SK-N-SH (cell line): ENCODE results near the gene ASB18. TPM values are rescaled to one million over a fixed set of nuclear protein-coding genes. Genes with fewer than 3 reads are reported as not detected.

ENCODE experiments used
- CTCF ChIA-PET: fragments of 300-600, 350-600 bp; formaldehyde crosslinking; extraction: SDS; loops from one replicate; lab custom pipeline; 2021; lab: Yijun Ruan, JAX
- POLR2A ChIA-PET: fragments of 350-600 bp; sonication (Branson Sonifier 250); formaldehyde crosslinking; extraction: SDS; loops from one replicate; lab custom pipeline; 2020; ENCODE audit warnings: antibody characterized with exemption, inconsistent platforms; lab: Yijun Ruan, JAX
- DNase-seq: peaks from one replicate; pipeline ENCODE4 v3.0.0; 2012
- H2AFZ ChIP-seq: fragments of 200-600 bp; sonication (generic); 2 replicates; pipeline ENCODE4 v1.8.1; 2016; ENCODE audit warnings: antibody characterized with exemption, mild to moderate bottlenecking, low read depth
- H3F3A ChIP-seq: fragments of 200-600 bp; sonication (generic); replicated peaks from 2 replicates; pipeline ENCODE3; 2016; ENCODE audit warnings: antibody characterized with exemption, mild to moderate bottlenecking; ENCODE audit not compliant: insufficient read depth
- H3K27ac ChIP-seq, 2 experiments: fragments of 200-500 bp in 1 of 2; fragments of 200-600 bp in 1 of 2; sonication (Bioruptor generic) in 1 of 2; sonication (generic), shearing (Covaris generic) in 1 of 2; 2 replicates each; pipeline versions ENCODE4 v1.5.1 to v1.6.1; 2014 to 2016; ENCODE audit warnings: low read depth in 2 of 2, inconsistent platforms in 1 of 2, low read length in 1 of 2, mild to moderate bottlenecking in 1 of 2, mixed read lengths in 1 of 2
- H3K27me3 ChIP-seq: fragments of 200-600 bp; sonication (generic), shearing (Covaris generic); 2 replicates; pipeline ENCODE4 v1.6.1; 2016; ENCODE audit warnings: mixed run types; ENCODE audit not compliant: insufficient read depth
- H3K36me3 ChIP-seq, 2 experiments: fragments of 200-500 bp in 1 of 2; fragments of 200-600 bp in 1 of 2; sonication (Bioruptor generic) in 1 of 2; sonication (generic) in 1 of 2; replicated peaks in 1 of 2; 2 replicates each; pipeline versions ENCODE3 to v1.5.1; 2014 to 2016; ENCODE audit warnings: low read length in 1 of 2, mild to moderate bottlenecking in 1 of 2; ENCODE audit not compliant: insufficient read depth in 2 of 2, control insufficient read depth in 1 of 2
- H3K4me1 ChIP-seq, 2 experiments: fragments of 200-500 bp in 1 of 2; fragments of 200-600 bp in 1 of 2; sonication (Bioruptor generic) in 1 of 2; sonication (generic), shearing (Covaris generic) in 1 of 2; 2 replicates each; pipeline versions ENCODE4 v1.5.1 to v1.6.1; 2014 to 2016; ENCODE audit warnings: low read depth in 1 of 2, low read length in 1 of 2, mixed run types in 1 of 2; ENCODE audit not compliant: insufficient read depth in 2 of 2, control insufficient read depth in 1 of 2
- H3K4me2 ChIP-seq: fragments of 200-600 bp; sonication (generic), shearing (Covaris generic); 2 replicates; pipeline ENCODE4 v1.6.1; 2017; ENCODE audit warnings: mixed run types
- H3K4me3 ChIP-seq, 2 experiments: fragments of 200-500 bp in 1 of 2; fragments of 200-600 bp in 1 of 2; sonication (Bioruptor generic) in 1 of 2; sonication (generic), shearing (Covaris generic) in 1 of 2; 2 replicates each; pipeline versions ENCODE4 v1.5.1 to v1.8.1; 2014 to 2016; ENCODE audit warnings: low read depth in 2 of 2, inconsistent platforms in 1 of 2, low read length in 1 of 2, mild to moderate bottlenecking in 1 of 2, mixed read lengths in 1 of 2, moderate library complexity in 1 of 2
- H3K79me2 ChIP-seq: fragments of 200-600 bp; sonication (generic); 2 replicates; pipeline ENCODE4 v1.8.1; 2017; ENCODE audit warnings: mild to moderate bottlenecking; ENCODE audit not compliant: insufficient read depth
- H3K9ac ChIP-seq: fragments of 200-600 bp; sonication (generic); 2 replicates; pipeline ENCODE4 v1.6.1; 2017; ENCODE audit warnings: mixed run types
- H3K9me2 ChIP-seq: fragments of 200-600 bp; sonication (generic); 2 replicates; pipeline ENCODE4 v1.6.1; 2017; ENCODE audit warnings: mixed run types
- H3K9me3 ChIP-seq: fragments of 200-600 bp; sonication (generic); 2 replicates; pipeline ENCODE4 v1.6.1; 2017; ENCODE audit warnings: mixed run types, mild to moderate bottlenecking, moderate library complexity
- H4K20me1 ChIP-seq: fragments of 200-600 bp; sonication (generic); 2 replicates; pipeline ENCODE4 v1.6.1; 2017; ENCODE audit warnings: mild to moderate bottlenecking, mixed run types; ENCODE audit not compliant: insufficient read depth
- FOXJ3 ChIP-seq: sonication (generic); formaldehyde crosslinking; IDR thresholded peaks from 2 replicates; pipeline ENCODE4 v1.5.1; 2020; ENCODE audit warnings: mild to moderate bottlenecking, missing genetic modification reagents
- FOXM1 ChIP-seq: IDR thresholded peaks from 2 replicates; pipeline ENCODE4 v1.4.0; 2012; ENCODE audit warnings: low read depth, mild to moderate bottlenecking
- JUND ChIP-seq: IDR thresholded peaks from 2 replicates; pipeline ENCODE4 v1.4.0; 2012
- MEF2A ChIP-seq: IDR thresholded peaks from 2 replicates; pipeline ENCODE4 v1.4.0; 2012; ENCODE audit warnings: low read depth, borderline replicate concordance
- NFIC ChIP-seq: IDR thresholded peaks from 2 replicates; pipeline ENCODE4 v1.4.0; 2012; ENCODE audit warnings: borderline replicate concordance
- POLR2AphosphoS5 ChIP-seq: IDR thresholded peaks from 2 replicates; pipeline ENCODE4 v1.6.1; 2012; ENCODE audit warnings: low read depth, low read length
- RCOR1 ChIP-seq: fragments of 150-350 bp; IDR thresholded peaks from 2 replicates; pipeline ENCODE4 v1.6.1; 2017; ENCODE audit warnings: antibody characterized with exemption, low read length
- RFX5 ChIP-seq: IDR thresholded peaks from 2 replicates; pipeline ENCODE4 v1.6.1; 2012; ENCODE audit warnings: mild to moderate bottlenecking, improper control_type of control experiment, low read length
- RXRA ChIP-seq: IDR thresholded peaks from 2 replicates; pipeline ENCODE4 v1.4.0; 2012; ENCODE audit warnings: low read depth, mild to moderate bottlenecking, borderline replicate concordance
- TAF1 ChIP-seq: IDR thresholded peaks from 2 replicates; pipeline ENCODE4 v1.6.1; 2012; ENCODE audit warnings: low read depth, mild to moderate bottlenecking, low read length, moderate library complexity, borderline replicate concordance
- WGBS: methylation state at CpG from one replicate; pipeline ENCODE4 v1.1.6; 2017; ENCODE audit warnings: low lambda C conversion rate; 5-methylcytosine and 5-hydroxymethylcytosine counted together
- polyA plus RNA-seq, 3 experiments: library from polyadenylated mRNA; depleted of rRNA; stranded (reverse); fragments of >200 nt; gene quantifications; 2 replicates each; pipeline ENCODE4 v1.2.3, GENCODE V29; 2012
- TF ChIP-seq, protein P1 (sequence below): fragments of 150-350 bp; IDR thresholded peaks from 2 replicates; pipeline ENCODE4 v1.6.1; 2016; ENCODE audit warnings: mild to moderate bottlenecking, low read depth, low read length
- TF ChIP-seq, protein P2 (sequence below): fragments of 200-600 bp; sonication (generic); IDR thresholded peaks from 2 replicates; pipeline ENCODE4 v1.6.1; 2017; ENCODE audit warnings: antibody characterized with exemption, mild to moderate bottlenecking, moderate library complexity
- TF ChIP-seq, protein P3 (sequence below): fragments of 150-350 bp; IDR thresholded peaks from 2 replicates; pipeline ENCODE4 v1.6.1; 2017; ENCODE audit warnings: antibody characterized with exemption, low read length, low read depth, borderline replicate concordance
- TF ChIP-seq, protein P4 (sequence below): IDR thresholded peaks from 2 replicates; pipeline ENCODE4 v1.6.1; 2012; ENCODE audit warnings: mild to moderate bottlenecking, low read depth, low read length, moderate library complexity
- TF ChIP-seq, protein P5 (sequence below): IDR thresholded peaks from 2 replicates; pipeline ENCODE4 v1.4.0; 2012; ENCODE audit warnings: low read depth

Gene ASB18
- polyA plus RNA-seq, 1 of the 3 experiments (the other 2 are of a cell fraction), result not detected

DNA sequence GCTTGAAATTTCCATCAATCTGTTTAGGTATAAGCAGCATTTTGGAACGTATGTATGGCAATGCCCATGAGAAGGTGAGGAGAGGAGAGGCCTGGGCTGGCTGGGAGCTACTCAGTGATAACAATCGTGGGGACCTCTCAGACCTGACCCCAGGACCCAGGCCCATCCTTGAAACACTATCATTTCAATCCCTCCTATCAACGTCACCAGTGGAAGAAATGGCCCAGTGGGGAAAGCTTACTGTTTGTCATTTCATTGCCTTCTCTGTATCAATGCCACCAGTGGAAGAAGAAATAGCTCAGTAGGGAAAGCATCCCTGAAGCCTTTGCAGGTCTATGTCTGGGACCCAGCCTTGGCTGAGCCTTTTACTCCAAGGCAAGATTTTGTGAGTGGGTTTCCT, 44.8 kb downstream of the ASB18 start:
- H3K4me1 ChIP-seq, result no peaks in the 10 kb centered on the region

More for the DNA sequence above, 44.8 kb downstream of the ASB18 start:
- H3K9me2 ChIP-seq, result no peaks in the 10 kb centered on the region
- no peak overlapping the region for H3K4me2 ChIP-seq
- 36% methylated on average over 3 of the region's 3 CpGs for WGBS
- H2AFZ ChIP-seq, result no peak overlapping the region
- ChIA-PET POLR2A (no interaction called here), CTCF (interaction anchor here (0.7 to 1.1 kb wide), 3 partner anchors 10 to 39 kb away, joined by 3 read pairs; no protein-coding TSS in a partner anchor)
- H3K27me3 ChIP-seq, result no peaks in the 10 kb centered on the region
- no peak for DNase-seq
- no peak overlapping the region for H3K27ac ChIP-seq
- H3K9ac ChIP-seq, result no peak overlapping the region
- no peaks in the 10 kb centered on the region for H4K20me1 ChIP-seq
- H3F3A ChIP-seq, result no peaks in the 10 kb centered on the region
- H3K36me3 ChIP-seq, result no peaks in the 10 kb centered on the region
- no peaks in the 10 kb centered on the region for H3K9me3 ChIP-seq
- no peaks in the 10 kb centered on the region for H3K79me2 ChIP-seq
- H3K4me3 ChIP-seq, result no peak overlapping the region
- TF ChIP-seq, protein P1, sequence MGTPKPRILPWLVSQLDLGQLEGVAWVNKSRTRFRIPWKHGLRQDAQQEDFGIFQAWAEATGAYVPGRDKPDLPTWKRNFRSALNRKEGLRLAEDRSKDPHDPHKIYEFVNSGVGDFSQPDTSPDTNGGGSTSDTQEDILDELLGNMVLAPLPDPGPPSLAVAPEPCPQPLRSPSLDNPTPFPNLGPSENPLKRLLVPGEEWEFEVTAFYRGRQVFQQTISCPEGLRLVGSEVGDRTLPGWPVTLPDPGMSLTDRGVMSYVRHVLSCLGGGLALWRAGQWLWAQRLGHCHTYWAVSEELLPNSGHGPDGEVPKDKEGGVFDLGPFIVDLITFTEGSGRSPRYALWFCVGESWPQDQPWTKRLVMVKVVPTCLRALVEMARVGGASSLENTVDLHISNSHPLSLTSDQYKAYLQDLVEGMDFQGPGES, result no peak
- TF ChIP-seq, protein P2, sequence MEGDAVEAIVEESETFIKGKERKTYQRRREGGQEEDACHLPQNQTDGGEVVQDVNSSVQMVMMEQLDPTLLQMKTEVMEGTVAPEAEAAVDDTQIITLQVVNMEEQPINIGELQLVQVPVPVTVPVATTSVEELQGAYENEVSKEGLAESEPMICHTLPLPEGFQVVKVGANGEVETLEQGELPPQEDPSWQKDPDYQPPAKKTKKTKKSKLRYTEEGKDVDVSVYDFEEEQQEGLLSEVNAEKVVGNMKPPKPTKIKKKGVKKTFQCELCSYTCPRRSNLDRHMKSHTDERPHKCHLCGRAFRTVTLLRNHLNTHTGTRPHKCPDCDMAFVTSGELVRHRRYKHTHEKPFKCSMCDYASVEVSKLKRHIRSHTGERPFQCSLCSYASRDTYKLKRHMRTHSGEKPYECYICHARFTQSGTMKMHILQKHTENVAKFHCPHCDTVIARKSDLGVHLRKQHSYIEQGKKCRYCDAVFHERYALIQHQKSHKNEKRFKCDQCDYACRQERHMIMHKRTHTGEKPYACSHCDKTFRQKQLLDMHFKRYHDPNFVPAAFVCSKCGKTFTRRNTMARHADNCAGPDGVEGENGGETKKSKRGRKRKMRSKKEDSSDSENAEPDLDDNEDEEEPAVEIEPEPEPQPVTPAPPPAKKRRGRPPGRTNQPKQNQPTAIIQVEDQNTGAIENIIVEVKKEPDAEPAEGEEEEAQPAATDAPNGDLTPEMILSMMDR, result no peak
- TF ChIP-seq JUND (no peak), NFIC (no peak), RCOR1 (no peak), RFX5 (no peak), FOXM1 (no peak), POLR2AphosphoS5 (no peak), FOXJ3 (CRISPR knock-in tag) (no peak), TAF1 (no peak), RXRA (no peak), MEF2A (no peak)
- TF ChIP-seq, protein P3, sequence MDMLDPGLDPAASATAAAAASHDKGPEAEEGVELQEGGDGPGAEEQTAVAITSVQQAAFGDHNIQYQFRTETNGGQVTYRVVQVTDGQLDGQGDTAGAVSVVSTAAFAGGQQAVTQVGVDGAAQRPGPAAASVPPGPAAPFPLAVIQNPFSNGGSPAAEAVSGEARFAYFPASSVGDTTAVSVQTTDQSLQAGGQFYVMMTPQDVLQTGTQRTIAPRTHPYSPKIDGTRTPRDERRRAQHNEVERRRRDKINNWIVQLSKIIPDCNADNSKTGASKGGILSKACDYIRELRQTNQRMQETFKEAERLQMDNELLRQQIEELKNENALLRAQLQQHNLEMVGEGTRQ, result no peak
- TF ChIP-seq, protein P4, sequence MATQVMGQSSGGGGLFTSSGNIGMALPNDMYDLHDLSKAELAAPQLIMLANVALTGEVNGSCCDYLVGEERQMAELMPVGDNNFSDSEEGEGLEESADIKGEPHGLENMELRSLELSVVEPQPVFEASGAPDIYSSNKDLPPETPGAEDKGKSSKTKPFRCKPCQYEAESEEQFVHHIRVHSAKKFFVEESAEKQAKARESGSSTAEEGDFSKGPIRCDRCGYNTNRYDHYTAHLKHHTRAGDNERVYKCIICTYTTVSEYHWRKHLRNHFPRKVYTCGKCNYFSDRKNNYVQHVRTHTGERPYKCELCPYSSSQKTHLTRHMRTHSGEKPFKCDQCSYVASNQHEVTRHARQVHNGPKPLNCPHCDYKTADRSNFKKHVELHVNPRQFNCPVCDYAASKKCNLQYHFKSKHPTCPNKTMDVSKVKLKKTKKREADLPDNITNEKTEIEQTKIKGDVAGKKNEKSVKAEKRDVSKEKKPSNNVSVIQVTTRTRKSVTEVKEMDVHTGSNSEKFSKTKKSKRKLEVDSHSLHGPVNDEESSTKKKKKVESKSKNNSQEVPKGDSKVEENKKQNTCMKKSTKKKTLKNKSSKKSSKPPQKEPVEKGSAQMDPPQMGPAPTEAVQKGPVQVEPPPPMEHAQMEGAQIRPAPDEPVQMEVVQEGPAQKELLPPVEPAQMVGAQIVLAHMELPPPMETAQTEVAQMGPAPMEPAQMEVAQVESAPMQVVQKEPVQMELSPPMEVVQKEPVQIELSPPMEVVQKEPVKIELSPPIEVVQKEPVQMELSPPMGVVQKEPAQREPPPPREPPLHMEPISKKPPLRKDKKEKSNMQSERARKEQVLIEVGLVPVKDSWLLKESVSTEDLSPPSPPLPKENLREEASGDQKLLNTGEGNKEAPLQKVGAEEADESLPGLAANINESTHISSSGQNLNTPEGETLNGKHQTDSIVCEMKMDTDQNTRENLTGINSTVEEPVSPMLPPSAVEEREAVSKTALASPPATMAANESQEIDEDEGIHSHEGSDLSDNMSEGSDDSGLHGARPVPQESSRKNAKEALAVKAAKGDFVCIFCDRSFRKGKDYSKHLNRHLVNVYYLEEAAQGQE, result no peak
- TF ChIP-seq, protein P5, sequence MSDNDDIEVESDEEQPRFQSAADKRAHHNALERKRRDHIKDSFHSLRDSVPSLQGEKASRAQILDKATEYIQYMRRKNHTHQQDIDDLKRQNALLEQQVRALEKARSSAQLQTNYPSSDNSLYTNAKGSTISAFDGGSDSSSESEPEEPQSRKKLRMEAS, result no peak
